ENCODE results near the gene GREB1.

Gene GREB1

DNA sequence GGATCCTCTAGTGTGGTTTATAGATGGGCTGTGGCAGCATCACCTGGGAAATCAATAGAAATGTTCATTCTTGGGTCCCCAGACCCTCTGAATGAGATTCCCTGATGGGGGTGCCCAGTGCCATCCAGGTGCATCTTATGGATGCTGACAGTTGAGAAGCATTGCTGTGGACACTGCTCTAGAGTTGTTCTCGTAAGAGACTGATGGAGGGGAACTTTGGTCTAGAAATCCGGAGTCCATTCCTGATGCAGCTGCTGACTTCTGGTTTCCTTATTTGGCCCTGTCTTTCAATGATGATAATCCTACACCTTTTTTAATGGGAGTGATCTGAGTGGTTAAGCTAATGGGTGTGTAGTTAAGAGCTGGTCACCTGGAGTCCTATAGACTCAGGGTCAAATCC lies 39.5 kb upstream of the GREB1 start:
- Histone ChIP-seq H3K27ac (ENCODE audit: low read length) (no peak overlapping the region), H3K4me2 (ENCODE audit: low read length) (no peak overlapping the region), H3K9ac (ENCODE audit: low read length) (no peak overlapping the region), H3K36me3 (replicated peaks; ENCODE audit: low read depth, low read length) (no peaks in the 10 kb centered on the region), H3K4me3 (ENCODE audit: low read length) (no peak overlapping the region), H2AFZ (ENCODE audit: low read depth, low read length) (no peak overlapping the region), H3K79me2 (ENCODE audit: low read length) (no peaks in the 10 kb centered on the region), H4K20me1 (ENCODE audit: insufficient read depth, low read length) (no peaks in the 10 kb centered on the region), H3K4me1 (ENCODE audit: low read length) (peaks cover 19% of the 10 kb centered on the region), H3K27me3 (ENCODE audit: low read depth, low read length) (no peaks in the 10 kb centered on the region), H3K9me3 (ENCODE audit: insufficient read depth, low read length) (no peaks in the 10 kb centered on the region)
- no peak for TF ChIP-seq EZH2phosphoT487 (IDR thresholded peaks at IDR 0.05; ENCODE audit: low read depth)
- TF ChIP-seq, protein P1, sequence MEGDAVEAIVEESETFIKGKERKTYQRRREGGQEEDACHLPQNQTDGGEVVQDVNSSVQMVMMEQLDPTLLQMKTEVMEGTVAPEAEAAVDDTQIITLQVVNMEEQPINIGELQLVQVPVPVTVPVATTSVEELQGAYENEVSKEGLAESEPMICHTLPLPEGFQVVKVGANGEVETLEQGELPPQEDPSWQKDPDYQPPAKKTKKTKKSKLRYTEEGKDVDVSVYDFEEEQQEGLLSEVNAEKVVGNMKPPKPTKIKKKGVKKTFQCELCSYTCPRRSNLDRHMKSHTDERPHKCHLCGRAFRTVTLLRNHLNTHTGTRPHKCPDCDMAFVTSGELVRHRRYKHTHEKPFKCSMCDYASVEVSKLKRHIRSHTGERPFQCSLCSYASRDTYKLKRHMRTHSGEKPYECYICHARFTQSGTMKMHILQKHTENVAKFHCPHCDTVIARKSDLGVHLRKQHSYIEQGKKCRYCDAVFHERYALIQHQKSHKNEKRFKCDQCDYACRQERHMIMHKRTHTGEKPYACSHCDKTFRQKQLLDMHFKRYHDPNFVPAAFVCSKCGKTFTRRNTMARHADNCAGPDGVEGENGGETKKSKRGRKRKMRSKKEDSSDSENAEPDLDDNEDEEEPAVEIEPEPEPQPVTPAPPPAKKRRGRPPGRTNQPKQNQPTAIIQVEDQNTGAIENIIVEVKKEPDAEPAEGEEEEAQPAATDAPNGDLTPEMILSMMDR (IDR thresholded peaks at IDR 0.05; ENCODE audit: low read depth, low read length), result no peak

DNA sequence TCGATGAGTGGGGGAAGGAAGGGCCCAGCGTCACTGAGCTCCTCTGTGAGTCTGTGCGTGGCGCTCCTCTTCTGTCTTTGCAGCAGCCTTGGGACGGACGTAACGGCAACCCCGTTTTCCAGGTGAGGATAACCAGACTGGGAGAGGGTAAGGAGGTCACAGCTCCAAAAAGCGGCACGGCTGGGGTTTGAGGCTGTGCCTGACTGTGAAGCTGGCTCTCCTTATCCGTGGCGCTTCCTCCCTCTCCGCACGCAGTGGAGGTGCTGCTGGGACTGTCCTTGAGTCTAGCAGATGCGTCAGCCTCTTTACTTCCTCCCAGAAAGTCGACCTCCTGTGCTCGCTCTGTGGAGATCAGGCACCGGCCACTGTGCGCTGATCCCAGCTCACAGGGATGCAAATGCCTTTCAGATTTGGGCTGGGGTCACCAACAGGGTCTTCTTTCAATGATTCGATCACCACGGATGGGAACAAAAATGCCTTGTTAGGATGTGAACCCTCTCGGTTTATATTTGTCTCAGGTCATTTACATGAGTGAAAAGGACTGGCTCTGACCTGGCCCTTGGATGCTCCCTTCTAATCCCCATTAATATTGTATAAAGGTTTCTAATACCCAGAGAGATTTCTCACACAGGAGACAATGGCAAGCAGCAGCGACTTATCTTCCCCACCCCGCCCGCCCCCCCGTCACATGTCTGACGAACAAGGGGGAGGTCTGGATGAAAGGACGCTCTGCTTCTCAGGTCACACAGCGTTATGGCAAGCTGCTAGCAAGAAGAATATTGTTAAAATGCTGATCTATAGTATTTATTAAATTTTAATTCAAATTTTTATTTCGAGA lies 37.8 kb upstream of the GREB1 start:
- Histone ChIP-seq H3K27me3 (ENCODE audit: low read depth, low read length) (no peaks in the 10 kb centered on the region), H3K4me2 (ENCODE audit: low read length) (no peak overlapping the region), H3K36me3 (replicated peaks; ENCODE audit: low read depth, low read length) (no peaks in the 10 kb centered on the region), H3K9me3 (ENCODE audit: insufficient read depth, low read length) (no peaks in the 10 kb centered on the region), H3K27ac (ENCODE audit: low read length) (no peak overlapping the region), H2AFZ (ENCODE audit: low read depth, low read length) (no peak overlapping the region), H3K9ac (ENCODE audit: low read length) (no peak overlapping the region), H4K20me1 (ENCODE audit: insufficient read depth, low read length) (no peaks in the 10 kb centered on the region), H3K4me3 (ENCODE audit: low read length) (no peak overlapping the region), H3K4me1 (ENCODE audit: low read length) (peaks cover 35% of the 10 kb centered on the region), H3K79me2 (ENCODE audit: low read length) (no peaks in the 10 kb centered on the region)
- TF ChIP-seq, protein P1 (IDR thresholded peaks at IDR 0.05; ENCODE audit: low read depth, low read length), result no peak
- TF ChIP-seq EZH2phosphoT487 (IDR thresholded peaks at IDR 0.05; ENCODE audit: low read depth), result no peak

DNA sequence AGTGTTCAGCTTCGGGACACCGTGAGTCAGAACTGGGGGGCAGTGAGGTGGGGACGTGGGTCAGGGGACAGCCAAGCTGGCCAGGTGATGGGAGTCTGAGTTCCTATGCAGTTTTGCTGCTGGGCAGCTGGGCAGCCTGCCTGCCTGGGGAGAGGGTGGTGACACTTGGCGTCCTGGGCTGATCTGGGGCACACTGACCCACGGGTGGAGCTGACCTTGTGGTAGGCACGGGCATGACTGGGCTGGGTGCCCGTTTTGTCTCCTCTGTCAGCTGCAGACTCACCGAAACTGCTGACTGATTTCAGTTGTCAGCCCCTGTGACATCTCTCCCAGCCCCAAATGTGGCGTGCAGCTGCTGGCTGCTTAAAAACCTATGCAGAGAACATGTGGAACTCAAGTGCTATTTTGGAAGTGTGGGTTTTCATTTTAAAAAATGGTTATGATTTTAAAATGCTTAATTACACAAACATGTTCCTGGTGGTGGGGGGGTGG lies 35.3 kb upstream of the GREB1 start:
- H3K27ac ChIP-seq (ENCODE audit: low read length), result peak overlapping the region; percentile 45
- peak overlapping the region; percentile 49; the same call in 1 of the 2 replicates for H3K9ac ChIP-seq (ENCODE audit: low read length)
- peak overlapping the region; percentile 84 for H3K4me2 ChIP-seq (ENCODE audit: low read length)

More for the DNA sequence above, 35.3 kb upstream of the GREB1 start:
- no peaks in the 10 kb centered on the region for H3K79me2 ChIP-seq (ENCODE audit: low read length)
- no peaks in the 10 kb centered on the region for H3K27me3 ChIP-seq (ENCODE audit: low read depth, low read length)
- peak overlapping the region; percentile 69 for H3K4me3 ChIP-seq (ENCODE audit: low read length)
- no peaks in the 10 kb centered on the region for H3K9me3 ChIP-seq (ENCODE audit: insufficient read depth, low read length)
- peaks cover 5% of the 10 kb centered on the region for H3K36me3 ChIP-seq (replicated peaks; ENCODE audit: low read depth, low read length)
- peaks cover 41% of the 10 kb centered on the region for H3K4me1 ChIP-seq (ENCODE audit: low read length)
- no peaks in the 10 kb centered on the region for H4K20me1 ChIP-seq (ENCODE audit: insufficient read depth, low read length)
- TF ChIP-seq, protein P1 (IDR thresholded peaks at IDR 0.05; ENCODE audit: low read depth, low read length), result no peak
- TF ChIP-seq EZH2phosphoT487 (IDR thresholded peaks at IDR 0.05; ENCODE audit: low read depth), result no peak
- H2AFZ ChIP-seq (ENCODE audit: low read depth, low read length), result peak overlapping the region; percentile 33; the same call in 1 of the 2 replicates

Measured in OCI-LY3 (cell line).